Measurements from ENCODE around the gene PYGB. TPM values are rescaled to one million over a fixed set of nuclear protein-coding genes. Genes with fewer than 3 reads are reported as not detected.
A peak's percentile ranks its signal among the peaks of the same experiment; 100 is the strongest.
"Not testable (repeated sequence)": the region's sequence is repeated elsewhere in the genome, so short reads cannot be mapped to it uniquely, and the experiment has no call there.

Gene PYGB
- total RNA-seq, 1 experiment from 2014 or later, result 131 TPM

GRCh38 chr20:25230166-25230831 is 17.6 kb upstream of the PYGB start:
- DNase-seq (ENCODE audit: low read depth), result no peak

- peak; percentile 87 for DNase-seq (ENCODE audit: low read depth)
Measured at GRCh38 chr20:25233016-25233772, 14.7 kb upstream of the PYGB start.

GRCh38 chr20:25234009-25234849 is 13.7 kb upstream of the PYGB start:
- not testable (repeated sequence) for DNase-seq (ENCODE audit: low read depth)

- DNase-seq (ENCODE audit: low read depth), result no peak
Measured at GRCh38 chr20:25236450-25237304, 11.2 kb upstream of the PYGB start.

DNA sequence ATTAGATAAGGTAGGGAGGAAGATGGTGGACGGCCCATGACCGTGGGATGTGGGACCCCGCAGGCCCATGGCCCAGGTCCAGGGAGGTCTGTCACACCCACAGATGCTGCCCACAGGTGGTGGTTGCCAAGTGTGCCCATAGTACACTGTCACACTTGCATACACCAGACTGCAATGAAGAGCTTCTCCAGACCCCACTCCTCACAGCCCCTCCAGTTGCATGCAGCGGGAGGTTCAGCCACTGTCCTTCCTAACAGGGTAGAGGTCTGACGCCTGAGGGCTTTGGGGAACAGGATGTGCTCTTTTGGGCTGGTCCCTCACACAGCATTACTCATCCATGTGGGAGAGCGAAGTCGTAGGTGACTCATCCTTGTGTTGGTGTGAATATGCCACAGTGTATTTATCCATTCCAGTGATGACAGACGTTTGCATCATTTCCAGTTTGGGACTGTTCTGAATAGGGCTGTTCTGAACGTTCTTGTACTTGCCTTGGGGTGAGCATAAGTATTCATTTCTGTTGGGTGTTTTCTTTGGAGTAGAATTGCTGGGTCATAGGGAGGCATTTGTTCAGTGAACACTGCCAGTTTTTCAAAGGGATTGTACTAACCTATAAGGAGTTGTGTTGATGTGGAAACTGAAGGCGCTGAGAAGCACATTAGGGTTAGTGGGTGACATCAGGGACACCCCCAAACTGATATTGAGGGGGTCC is 10.1 kb upstream of the PYGB start:
- DNase-seq (ENCODE audit: low read depth), result peak; percentile 100

DNA sequence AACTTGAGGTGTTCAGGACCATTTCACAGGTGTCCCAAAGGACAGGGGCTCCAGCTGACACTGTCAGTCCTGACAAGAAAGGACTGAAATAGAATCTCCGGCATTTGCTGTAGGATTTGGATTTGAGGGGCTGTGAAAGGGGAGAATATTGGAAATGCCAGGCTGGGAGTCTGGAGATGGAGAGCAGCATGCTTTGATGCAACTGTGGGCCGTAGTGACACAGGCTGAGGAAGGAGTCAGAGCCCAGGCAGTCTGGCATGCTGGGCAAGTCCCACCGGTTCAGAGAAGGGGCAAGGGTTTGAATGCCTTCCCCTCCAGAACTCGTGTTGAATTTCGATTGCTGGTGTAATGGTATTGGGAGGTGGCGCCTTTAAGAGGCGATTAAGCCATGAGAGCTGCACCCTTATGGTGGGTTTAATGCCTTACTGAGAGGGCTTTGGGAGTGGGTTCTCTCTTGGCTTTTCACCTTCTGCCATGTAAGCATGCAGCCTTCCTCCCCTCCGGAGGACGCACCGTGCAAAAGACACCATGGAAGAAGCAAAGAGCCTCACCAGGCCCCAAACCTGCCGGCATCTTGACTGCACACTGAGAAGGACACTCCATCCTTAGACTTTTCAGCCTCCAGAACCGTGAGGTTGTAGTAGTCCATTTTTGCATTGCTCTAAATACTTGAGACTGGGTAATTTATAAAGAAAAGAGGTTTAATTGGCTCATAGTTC is 9.4 kb upstream of the PYGB start:
- DNase-seq (ENCODE audit: low read depth), result peak; percentile 39

DNA sequence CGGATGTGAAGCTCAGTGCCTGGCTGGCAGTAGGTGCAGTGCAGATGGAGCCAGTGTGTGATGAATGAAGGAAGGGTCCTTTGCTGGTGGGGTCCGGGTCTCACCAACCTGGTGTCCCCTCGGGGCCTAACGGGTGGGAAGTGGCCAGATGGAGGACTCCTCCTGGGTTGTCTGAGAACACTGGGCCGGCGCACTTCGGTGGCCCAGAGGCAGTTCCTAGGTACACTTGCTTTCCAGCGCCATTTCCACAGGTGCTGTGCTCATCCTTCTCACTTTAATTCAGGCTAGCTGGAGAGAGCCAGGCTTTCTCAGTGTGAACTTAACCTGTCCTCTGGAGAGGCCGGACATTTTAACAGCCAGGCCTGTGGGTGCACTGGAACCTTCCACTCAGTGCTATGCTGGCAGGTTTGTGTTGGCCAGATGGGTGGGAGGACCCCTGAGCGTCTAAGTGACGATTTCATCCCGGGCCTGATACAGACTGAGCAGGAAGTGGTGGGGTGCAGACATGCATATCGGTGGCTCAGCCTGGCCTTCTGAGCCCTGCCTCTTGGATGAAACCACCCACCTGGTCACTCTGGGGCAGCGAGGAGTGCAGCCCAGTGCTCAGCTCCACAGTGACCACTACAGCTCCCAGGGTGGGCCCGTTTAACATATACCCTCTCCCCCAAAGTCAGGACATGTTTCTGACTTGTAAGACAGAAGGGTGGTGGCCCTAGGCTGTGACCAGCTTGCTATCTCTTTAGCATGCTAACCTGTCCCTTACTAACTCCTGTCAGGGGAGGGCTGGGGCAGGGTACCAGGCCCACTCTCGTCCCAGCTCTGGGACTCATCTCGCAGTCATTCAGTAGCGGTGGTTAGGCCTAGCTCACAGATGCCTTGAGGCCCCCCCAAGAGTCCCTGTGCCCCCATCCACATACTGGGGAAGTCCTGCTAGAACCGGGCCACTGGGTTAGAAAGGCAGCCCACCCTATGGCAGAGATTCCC is 8.2 kb upstream of the PYGB start:
- no peak for DNase-seq (ENCODE audit: low read depth)

- not testable (repeated sequence) for DNase-seq (ENCODE audit: low read depth)
Measured at GRCh38 chr20:25240851-25241658, 6.8 kb upstream of the PYGB start.

- DNase-seq (ENCODE audit: low read depth), result not testable (repeated sequence)
Measured at GRCh38 chr20:25241659-25241955, 6.3 kb upstream of the PYGB start.

DNA sequence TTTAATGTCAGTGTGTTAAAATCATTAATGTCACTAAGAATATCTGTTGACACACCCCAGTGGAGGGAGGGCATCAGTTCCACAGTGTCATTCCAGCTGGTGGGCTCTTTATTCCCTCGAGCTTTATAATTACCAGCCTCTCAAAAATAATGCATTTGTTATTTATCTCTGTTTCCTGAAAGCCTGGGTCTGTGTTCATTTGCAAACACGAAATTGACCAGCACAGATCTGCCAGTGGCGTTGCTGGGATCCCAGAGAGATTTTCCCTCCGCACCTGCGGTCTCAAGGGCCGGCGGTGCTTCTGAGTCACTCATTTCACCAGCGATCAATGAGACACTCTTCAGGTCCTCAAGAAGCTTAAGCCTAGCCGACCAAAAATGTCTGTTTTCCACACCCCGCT is 5.7 kb upstream of the PYGB start:
- DNase-seq (ENCODE audit: low read depth), result no peak

- no peak for DNase-seq (ENCODE audit: low read depth)
Measured at GRCh38 chr20:25243416-25243979, 4.4 kb upstream of the PYGB start.

DNA sequence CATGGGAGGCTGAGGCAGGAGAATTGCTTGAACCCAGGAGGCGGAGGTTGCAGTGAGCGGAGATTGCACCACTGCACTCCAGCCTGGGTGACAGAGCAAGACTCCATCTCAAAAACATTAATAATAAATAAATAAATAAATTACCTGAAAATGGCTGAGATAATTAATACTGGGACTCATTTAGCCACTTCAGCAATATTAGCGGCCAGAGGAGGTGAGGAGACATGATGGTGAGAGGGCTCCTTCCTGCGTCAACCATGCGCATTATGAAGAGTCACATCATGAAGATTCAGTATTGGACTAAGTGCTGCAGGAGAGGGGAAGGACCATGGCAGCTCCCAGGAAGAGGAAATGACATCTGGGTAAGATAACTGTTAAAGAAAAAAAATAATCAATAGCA is 2.9 kb upstream of the PYGB start:
- DNase-seq (ENCODE audit: low read depth), result no peak

DNA sequence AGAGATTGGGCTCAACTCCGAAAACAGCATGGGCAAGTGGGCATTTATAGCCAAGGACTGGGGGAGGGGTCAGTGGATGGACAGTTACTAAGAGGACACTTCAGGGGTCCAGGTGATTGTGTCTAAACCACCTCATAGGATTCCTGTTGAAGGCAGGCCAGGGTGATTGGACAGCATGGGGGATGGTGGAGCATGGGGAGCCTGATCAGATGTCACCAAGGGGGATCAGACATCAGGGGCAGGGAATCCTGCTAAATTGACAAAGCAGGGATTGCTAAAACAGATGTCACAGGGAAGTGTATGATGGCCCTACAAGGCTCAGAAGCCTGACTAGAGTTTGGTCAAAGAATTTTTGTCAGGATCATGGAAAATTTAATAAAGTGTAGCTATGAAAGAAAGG is 2.4 kb upstream of the PYGB start:
- no peak for DNase-seq (ENCODE audit: low read depth)

DNA sequence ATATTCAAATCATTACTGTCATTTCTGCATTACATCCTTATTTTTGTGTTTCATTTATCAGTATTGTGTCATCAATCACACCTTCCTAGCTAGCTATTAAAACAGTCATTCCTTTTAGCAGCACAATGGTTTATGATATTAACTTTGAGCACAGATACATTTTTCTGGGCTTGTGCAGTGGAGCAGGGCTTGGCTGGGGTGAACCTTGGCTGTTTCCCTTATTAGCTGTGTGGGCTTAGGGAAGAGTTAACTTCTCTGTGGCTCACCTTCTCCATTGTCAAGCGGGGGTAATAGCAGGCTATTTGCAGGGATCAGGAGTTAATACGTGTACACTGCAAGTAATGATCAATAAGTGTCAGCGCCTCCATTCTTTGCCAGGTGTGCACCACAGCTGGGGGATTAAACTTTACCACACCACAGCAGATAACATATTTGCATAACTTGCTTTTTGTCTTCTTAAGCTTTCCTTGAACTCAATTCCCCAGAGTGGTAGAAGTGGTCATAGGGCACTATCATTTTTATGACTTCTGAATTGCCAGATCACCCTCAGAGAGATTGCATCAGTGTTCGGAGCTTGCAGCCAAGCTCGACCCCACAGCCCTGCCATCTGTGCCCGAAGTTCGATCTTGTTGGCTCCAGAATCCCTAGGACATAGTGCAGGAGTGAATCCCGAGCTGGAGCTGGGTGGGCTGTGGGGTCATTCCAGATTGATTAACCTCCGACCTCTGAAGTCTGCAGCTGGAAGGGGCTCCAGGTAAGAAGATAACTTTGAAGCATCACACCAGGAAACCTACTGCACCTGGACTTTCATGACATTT is 1.5 kb upstream of the PYGB start:
- no peak for DNase-seq (ENCODE audit: low read depth)

- DNase-seq (ENCODE audit: low read depth), result peak; percentile 84
Measured at GRCh38 chr20:25247000-25247517, 826 bp upstream of the PYGB start.

- DNase-seq (ENCODE audit: low read depth), result peak; percentile 62
Measured at GRCh38 chr20:25247518-25247955, 348 bp upstream of the PYGB start.

DNA sequence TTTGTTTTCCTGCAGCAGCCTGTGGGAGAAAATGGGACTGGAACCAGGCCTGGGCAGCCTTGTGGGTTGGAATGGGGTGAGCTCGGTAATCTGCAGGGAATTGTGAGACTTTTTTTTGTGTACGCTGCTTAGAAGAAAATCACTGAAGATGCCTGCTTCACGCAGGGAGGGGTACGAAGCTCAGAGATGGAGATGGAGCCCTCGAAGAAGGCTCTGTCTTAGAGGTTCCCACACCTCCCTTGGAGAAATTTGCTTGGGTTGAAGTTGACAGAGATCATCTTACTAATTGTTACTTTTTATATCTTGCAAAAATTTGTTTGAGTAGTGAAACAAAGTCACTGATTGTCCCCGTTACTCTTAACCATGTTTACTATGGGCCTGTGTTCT is 894 bp downstream of the PYGB start:
- DNase-seq (ENCODE audit: low read depth), result peak; percentile 62
